ENCODE results near the gene USP47.

The USP47 gene

DNA sequence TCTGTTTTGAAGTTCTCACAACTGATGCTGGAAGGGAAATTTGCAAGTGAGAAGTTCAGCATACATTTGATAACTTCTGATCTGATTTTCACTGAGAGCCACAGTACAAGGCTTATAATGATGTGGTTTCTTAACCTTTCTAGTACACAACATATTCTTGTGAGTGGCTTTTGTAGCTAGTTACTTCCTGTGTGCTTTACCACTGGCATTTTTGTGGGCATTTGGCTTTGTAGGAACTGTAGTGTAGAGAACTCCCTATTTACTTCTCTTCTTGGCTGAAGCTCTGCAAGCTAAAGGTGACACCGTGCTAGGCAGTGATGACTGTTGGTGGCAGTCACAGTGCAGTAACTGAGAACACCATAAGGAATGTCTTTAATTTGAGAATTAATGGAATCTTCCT, 14.9 kb downstream of the USP47 start:
- Histone ChIP-seq H3K27ac (no peak overlapping the region), H3K27me3 (replicated peaks) (no peaks in the 10 kb centered on the region), H3K4me3 (ENCODE audit: low read depth, low read length) (no peak overlapping the region), H3K36me3 (replicated peaks) (no peaks in the 10 kb centered on the region)
- DNase-seq = no peak
- in situ Hi-C loops (cut with HindIII; ENCODE audit: low pct_ligation_motif_present, low sequenced_read_pairs) = no loop called here
- TF ChIP-seq, protein P1, sequence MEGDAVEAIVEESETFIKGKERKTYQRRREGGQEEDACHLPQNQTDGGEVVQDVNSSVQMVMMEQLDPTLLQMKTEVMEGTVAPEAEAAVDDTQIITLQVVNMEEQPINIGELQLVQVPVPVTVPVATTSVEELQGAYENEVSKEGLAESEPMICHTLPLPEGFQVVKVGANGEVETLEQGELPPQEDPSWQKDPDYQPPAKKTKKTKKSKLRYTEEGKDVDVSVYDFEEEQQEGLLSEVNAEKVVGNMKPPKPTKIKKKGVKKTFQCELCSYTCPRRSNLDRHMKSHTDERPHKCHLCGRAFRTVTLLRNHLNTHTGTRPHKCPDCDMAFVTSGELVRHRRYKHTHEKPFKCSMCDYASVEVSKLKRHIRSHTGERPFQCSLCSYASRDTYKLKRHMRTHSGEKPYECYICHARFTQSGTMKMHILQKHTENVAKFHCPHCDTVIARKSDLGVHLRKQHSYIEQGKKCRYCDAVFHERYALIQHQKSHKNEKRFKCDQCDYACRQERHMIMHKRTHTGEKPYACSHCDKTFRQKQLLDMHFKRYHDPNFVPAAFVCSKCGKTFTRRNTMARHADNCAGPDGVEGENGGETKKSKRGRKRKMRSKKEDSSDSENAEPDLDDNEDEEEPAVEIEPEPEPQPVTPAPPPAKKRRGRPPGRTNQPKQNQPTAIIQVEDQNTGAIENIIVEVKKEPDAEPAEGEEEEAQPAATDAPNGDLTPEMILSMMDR (IDR thresholded peaks at IDR 0.05; ENCODE audit: low read depth, low read length, missing control alignments) = no peak

DNA sequence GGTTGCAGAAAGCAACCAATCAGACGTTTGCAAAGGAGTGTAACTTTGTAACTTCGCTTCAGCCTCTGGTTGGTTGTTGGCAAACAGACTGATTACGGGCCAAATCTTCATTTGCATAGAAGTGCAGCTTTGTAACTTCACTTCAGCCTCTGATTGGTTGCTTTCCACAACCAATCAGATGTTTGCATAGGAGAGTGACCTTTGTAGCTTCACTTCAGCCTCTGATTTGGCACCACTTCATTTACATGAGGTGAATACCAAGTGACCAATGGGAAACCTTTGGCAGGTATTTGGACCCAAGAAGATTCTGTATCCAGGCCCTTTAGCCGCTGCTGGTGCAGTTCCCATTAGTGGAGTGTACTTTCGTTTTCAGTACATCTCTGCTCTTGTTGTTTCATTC, 16.0 kb downstream of the USP47 start:
- Histone ChIP-seq H3K27ac (no peak overlapping the region), H3K27me3 (replicated peaks) (no peaks in the 10 kb centered on the region), H3K4me3 (ENCODE audit: low read depth, low read length) (no peak overlapping the region), H3K36me3 (replicated peaks) (no peaks in the 10 kb centered on the region)
- no peak for DNase-seq
- TF ChIP-seq, protein P1 (IDR thresholded peaks at IDR 0.05; ENCODE audit: low read depth, low read length, missing control alignments) = no peak
- in situ Hi-C loops (cut with HindIII; ENCODE audit: low pct_ligation_motif_present, low sequenced_read_pairs) = no loop called here

DNA sequence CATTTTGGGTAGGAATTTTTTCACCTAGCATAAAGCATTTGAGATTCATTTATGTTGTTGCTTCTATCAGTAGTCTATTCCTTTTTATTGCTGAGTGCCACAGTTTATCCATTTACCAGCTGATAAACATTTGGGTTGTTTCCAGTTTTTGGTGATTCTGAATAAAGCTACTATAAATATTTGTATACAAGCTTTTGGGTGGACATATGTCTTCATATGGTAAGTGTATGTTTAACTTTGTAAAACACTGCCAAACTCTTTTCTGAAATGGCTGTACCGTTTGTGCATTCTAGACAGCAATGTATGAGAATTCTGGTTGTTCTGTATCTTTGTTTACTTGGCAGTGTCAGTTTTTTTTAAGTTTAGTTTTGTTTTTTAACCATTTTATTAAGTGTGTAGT, 16.9 kb downstream of the USP47 start:
- Histone ChIP-seq H3K27ac (no peak overlapping the region), H3K27me3 (replicated peaks) (no peaks in the 10 kb centered on the region), H3K4me3 (ENCODE audit: low read depth, low read length) (no peak overlapping the region), H3K36me3 (replicated peaks) (no peaks in the 10 kb centered on the region)
- in situ Hi-C loops (cut with HindIII; ENCODE audit: low pct_ligation_motif_present, low sequenced_read_pairs) = no loop called here
- TF ChIP-seq, protein P1 (IDR thresholded peaks at IDR 0.05; ENCODE audit: low read depth, low read length, missing control alignments) = no peak
- DNase-seq = no peak

DNA sequence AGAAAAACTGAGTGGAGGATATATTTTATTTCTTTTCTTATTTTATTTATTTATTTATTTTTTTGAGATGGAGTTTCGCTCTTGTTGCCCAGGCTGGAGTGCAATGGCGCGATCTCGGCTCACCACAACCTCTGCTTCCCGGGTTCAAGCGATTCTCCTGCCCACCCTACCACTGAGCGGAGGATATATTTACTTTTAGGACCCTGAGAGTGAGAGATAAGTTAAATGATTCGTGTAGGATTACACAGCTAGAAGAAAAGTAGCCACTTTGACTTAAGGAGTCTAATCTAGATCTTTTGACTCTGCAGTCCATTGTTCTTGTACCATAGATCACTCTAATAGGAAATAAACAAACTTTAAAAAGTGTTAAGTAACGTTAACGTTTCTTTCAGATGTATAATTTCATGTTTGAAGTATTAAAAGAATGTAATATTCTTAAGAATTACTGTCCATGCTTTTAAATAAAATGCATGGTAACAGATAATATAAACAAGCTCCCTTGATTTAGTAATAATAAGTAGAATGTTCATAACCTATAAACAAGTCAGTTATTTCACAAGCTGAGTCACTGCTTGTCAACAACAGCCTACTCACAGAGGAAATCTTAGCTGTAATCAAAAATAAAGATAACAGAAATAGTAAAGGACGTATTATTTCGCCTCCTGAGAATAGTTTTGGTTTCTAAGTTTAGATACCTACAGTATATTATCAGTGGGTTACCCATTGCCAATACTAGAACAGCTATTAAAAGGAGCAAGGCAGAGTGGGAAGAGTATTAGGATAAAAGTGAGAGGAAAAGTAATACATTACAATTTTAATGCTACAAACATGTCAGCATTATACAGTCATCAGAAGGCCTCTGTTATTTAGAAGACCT, 18.6 kb downstream of the USP47 start:
- TF ChIP-seq, protein P1 (IDR thresholded peaks at IDR 0.05; ENCODE audit: low read depth, low read length, missing control alignments) = no peak
- H3K4me3 ChIP-seq (ENCODE audit: low read depth, low read length) = no peak overlapping the region
- DNase-seq = no peak
- in situ Hi-C loops (cut with HindIII; ENCODE audit: low pct_ligation_motif_present, low sequenced_read_pairs) = no loop called here
- no peaks in the 10 kb centered on the region for H3K36me3 ChIP-seq (replicated peaks)
- no peak overlapping the region for H3K27ac ChIP-seq
- no peaks in the 10 kb centered on the region for H3K27me3 ChIP-seq (replicated peaks)

DNA sequence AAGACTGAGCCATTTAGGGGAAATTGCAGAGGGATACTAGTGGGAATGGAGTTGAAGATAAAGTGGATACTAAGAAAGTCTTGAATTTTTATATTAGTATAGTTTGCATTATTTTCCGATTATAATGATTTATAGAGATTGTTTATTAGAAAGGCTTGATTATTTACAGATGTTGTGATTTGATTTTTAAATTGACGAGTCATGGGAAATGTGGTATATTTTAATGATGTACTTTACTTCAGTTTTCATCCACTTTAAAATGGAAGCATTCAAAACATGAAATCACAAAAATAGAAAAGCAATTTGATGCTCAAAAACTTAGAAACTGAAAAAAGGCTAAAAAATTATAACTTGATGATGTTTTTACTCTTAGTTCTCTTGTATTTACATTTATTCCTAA, 21.2 kb downstream of the USP47 start:
- Histone ChIP-seq H3K36me3 (replicated peaks) (no peaks in the 10 kb centered on the region), H3K27me3 (replicated peaks) (no peaks in the 10 kb centered on the region), H3K27ac (no peak overlapping the region), H3K4me3 (ENCODE audit: low read depth, low read length) (no peak overlapping the region)
- TF ChIP-seq, protein P1 (IDR thresholded peaks at IDR 0.05; ENCODE audit: low read depth, low read length, missing control alignments) = no peak
- in situ Hi-C loops (cut with HindIII; ENCODE audit: low pct_ligation_motif_present, low sequenced_read_pairs) = no loop called here
- DNase-seq = no peak

DNA sequence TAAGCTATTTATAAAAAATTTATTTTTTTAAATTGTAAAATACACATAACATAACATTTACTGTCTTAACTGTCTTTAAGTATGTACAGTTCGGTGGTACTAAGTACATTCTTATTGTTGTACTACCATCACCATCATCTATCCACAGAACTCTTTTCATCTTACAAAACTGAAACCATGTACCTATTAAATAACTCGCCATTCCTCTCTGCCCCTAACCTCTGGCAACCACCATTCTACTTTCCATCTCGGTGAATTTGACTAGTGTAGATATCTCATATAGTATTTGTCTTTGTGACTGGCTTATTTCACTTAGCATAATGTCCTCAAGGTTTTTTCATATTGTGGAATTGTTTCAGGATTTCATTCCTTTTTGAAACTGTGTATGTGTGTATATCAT, 22.6 kb downstream of the USP47 start:
- no peaks in the 10 kb centered on the region for H3K36me3 ChIP-seq (replicated peaks)
- TF ChIP-seq, protein P1 (IDR thresholded peaks at IDR 0.05; ENCODE audit: low read depth, low read length, missing control alignments) = no peak
- H3K27me3 ChIP-seq (replicated peaks) = no peaks in the 10 kb centered on the region
- no peak overlapping the region for H3K4me3 ChIP-seq (ENCODE audit: low read depth, low read length)
- in situ Hi-C loops (cut with HindIII; ENCODE audit: low pct_ligation_motif_present, low sequenced_read_pairs) = no loop called here
- no peak for DNase-seq
- no peak overlapping the region for H3K27ac ChIP-seq
